CD4-positive, alpha-beta T cell treated with Interleukin-21 for 1 hour (primary cell): Measurements from ENCODE around the gene B4GALNT3.
"Not testable (repeated sequence)": the region's sequence is repeated elsewhere in the genome, so short reads cannot be mapped to it uniquely, and the experiment has no call there.

ENCODE experiments used
- DNase-seq: peaks from one replicate; pipeline ENCODE4 v3.0.0-alpha.2; 2020

The B4GALNT3 gene

DNA sequence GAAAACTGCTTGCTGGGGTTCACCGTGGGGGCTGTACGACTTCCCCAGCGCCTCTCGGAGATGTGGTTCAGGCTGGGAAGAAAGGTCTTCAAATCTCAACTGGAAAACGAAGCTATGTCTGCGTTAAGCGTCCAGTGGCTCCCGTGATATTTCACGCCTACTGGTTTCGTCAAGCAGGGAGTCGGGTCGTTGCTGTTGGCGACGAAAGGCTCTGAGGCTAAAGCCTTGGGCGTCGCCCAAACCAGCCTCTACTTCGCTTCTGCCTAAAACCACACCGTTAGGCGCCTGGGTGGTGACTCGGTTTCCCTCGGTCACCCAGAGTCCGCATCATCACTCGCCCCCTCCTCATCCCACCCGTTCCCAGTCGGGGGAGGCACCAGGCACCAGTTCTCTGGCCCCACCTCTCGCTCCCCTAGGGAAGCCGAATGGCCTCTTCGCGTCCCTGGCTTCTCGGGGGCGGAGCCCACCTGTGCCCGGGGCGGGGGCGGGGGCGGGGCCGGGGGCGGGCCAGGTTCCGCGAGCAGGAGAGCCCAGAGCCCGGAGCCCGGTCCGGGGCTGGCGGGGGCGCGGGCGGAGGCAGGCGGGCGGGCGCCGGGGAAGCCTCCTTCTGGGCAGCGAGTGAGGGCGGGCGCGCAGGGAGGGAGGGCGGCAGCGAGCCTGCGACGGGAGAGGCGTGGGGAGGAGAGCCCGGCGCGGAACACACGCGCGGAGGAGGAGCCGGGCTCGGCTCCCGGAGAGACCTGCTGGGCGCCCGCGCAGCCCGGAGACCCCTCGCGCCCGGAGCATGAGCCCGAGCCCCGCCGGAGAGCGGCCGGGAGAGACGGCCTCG lies at the start of gene B4GALNT3:
Gene B4GALNT3, plus strand, starts transcription at position 510 of the 829 bp plus-strand sequence. CDS start 438 bp downstream, outside the sequence.
- peak; percentile 65 for DNase-seq

DNA sequence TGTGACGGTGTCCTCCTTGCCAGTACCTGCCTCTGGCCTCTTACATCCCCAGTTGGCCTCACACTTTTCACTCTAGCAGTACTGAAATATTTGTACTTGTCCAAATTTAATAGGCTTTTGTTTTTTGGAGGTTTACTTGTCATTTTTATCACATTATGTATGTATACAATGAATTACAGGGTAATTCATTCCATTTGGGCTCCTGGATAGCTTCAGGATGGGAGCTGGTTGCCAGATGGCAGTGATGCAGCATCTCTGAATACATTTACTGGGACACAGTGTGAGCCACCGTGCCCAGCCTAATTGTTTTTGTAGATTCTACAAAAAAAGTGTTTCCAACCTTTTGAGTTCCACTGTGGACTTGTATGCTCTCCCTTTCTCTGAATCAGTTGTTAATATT lies 44.9 kb upstream of the B4GALNT3 start:
- no peak for DNase-seq

DNA sequence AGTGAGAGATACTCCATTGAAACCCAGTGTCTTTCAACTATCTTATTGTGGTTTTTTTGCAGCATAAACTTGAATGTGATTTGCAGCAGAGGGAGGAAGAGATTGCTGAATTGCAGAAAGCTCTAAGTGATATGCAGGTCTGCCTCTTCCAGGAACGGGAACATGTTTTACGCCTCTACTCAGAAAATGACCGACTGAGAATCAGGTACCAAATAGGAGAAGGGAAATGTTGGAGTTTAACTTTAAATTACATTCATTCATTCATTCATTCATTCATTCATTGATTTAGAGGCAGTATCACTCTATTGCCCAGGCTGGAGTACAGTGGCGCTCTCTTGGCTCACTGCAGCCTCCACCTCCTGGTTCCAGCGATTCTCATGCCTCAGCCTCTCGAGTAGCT lies 41.3 kb upstream of the B4GALNT3 start:
- DNase-seq: no peak

DNA sequence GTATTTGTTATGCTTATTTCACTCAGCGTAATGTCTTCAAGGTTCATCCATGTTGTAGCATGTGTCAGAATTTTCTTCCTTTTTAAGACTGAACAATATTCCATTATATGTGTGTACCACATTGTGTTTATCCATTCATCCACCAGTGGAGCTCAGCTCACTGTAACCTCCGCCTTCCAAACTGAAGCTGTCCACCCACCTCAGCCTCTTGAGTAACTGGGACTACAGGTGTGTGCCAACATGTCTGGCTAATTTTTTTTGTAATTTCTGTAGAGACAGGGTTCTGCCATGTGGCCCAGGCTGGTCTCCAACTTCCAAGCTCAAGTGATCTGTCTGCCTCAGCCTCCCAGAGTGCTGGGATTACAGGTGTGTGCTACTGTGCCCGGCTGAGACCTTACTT lies 37.2 kb upstream of the B4GALNT3 start:
- no peak for DNase-seq

DNA sequence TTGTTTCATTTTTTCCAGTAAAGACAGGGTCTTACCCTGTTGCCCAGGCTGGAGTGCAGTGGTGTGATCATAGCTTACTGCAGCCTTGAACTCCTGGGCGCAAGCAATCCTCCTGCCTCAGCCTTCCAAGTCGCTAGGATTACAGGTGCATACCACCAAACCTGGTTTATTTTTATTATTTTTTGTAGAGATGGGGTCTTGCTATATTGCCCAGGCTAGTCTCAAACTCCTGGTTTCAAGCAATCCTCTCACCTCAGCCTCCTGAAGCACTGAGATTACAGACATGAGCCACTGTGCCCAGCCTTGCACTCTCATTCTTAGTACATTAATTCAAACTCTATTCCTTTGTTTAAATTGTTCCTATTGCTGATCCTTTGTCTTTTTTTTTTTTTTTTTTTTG lies 24.0 kb upstream of the B4GALNT3 start:
- not testable (repeated sequence) for DNase-seq

DNA sequence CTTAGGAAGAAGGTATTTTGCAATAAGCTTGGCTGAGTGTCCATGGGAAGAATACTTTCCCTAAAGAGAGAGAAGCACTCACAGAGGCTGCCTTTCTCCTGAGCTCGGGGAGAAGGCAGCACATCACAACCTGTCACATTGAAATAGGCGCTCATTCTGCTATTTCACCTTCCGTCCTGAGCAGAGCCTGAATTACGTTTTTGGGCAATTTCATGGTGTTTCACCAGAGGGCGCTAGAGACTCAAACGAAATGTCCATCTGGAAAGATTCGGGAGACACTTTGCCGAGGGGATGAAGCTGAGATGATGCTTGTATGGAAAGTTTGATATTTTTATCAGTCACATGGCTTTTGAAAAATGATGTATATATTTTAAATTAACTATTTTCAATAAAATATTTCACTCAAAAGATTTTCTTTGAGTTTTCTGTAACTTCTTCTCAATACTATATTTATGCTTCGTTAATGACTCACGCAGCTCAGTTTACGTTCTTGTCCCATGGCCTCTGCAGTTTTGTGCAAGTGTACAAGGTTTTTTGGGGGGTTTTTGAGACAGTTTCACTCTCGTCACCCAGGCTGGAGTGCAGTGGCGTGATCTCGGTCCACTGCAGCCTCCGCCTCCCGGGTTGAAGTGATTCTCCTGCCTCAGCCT lies 17.4 kb upstream of the B4GALNT3 start:
- DNase-seq: peak; percentile 51

DNA sequence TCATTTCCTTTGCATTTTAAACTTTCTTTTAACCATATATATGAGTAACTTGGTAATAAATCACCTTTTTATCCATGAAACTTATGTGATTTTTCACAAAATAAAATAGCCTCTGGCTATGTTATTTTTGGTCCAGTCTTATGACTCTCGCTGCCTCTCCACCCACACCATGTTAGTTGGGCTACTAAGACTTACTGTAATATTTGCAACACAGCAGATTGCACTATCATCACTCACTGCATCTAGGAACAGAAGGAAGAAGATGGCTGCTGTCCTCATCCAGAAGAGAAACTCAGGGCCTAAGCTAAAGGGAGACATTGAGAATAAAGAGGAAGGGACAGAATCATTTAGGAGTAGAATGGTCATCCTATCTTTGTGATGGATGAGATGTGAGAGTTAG lies 12.6 kb upstream of the B4GALNT3 start:
- no peak for DNase-seq

DNA sequence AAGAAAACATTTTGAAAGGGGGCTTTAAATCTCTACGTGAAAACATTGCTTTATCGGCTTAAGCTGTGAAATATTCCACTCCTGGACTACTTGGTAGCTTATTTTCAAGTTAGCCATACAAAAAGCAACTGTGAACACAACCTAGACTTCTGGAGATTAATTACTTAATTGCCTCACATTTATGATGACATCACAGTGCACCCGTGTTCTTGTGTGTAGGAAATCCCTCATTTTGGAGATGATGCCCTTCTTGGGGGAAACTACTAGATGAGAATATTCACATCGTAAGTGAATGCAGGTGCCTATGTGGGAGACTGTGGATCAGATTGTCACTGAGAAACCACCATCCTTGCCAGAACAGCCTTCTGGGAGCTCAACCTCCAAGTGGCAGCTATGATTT lies 10.5 kb upstream of the B4GALNT3 start:
- DNase-seq: no peak

DNA sequence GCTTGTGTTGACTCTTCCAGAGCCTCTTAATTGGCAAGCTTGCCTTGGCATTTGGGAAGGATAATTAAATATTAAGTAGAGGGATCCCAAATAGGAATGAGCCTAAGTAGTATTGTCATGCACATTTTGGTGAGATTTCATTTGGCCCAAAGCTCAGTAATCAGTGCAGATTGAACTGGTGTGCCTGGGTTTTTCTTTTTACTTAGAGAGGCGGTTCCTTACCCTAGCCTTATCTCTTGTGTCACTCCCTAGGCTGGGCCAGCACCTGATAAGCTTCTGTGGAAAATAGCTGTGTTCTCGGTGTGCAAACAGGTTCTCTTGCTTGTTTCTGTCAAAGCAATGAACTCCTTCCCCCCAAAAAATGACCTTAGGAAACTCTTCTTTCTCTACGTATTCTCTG lies 9.3 kb upstream of the B4GALNT3 start:
- no peak for DNase-seq

DNA sequence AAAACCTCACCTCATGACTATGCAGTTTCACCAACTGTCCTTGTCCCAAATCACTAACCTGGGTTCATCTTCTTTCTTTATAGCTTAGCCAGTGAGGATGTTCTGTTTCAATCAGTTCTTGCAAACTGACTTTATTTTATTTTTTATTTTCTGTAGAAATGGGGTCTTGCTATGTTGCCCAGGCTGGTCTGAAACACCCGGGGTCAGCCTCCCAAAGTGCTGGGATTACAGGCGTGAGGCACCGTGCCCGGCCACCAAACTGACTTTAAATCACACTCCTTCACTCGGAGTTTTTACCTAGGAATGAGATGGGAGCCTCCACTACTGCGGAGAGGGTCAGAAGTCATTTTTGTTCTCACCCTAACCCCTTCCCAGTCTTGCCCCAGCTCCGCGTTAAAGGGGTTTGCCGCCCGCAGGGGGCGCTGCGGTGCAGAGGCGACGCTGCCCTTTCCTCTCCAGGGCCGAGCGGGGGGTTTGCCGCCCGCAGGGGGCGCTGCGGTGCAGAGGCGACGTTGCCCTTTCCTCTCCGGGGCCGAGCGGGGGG lies 7.0 kb upstream of the B4GALNT3 start:
- DNase-seq: peak; percentile 62

DNA sequence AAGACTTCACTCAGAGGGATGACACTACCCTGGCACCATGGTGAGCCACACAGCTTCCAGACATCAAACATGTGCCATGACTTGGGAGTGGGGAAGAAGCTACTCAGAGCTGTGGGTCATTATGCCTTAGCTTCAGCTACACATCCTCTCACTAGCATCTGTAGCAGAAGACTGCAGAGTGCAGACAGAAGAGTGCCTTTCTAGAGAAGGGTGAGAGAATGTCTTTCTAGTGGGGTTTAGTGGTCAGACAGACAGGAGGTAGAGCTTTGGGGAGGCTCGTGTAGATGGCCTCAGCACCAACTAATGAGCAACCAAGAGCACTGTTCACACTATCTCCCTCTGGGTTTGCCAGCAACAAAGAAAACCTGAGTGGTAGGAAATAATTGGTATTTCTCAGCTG lies 4.9 kb upstream of the B4GALNT3 start:
- DNase-seq: no peak

DNA sequence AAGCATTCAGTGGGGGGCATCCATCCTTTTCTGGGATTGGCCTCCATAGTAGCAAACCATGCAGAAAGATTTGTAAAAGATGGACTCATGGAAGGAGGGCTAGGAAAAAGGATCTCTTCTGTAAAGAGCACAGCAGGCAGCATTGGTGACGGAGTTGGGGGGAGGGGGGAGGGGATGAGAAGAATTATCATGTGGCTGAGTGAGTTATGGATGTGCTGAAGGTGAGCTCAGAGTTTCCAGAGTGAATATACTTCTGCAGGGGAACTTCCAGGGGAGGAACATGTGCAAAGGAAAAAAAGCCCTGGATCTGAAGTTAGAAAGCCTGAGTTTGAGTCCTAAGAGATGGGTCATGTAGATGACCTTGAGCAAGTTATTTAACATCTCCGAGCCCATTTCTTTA lies 3.9 kb upstream of the B4GALNT3 start:
- no peak for DNase-seq

DNA sequence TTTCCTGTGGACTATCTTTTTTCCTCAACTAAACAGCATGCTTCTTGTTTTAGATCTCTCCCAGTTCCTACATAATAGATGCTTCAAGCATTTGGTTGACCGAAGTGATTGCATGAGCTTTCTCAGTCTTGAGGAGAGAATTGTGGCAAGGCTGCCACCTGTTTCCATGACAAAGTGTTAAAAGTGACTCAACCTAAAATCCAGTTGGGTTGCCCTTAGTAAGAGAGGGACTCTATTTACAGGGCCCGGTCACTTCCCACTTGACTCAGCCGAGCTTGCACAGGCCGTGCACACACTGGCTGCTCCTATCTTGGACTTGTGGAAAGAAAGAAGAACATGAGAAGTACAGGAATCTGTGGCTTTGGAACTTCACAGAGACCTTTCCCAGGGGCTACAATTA lies 2.1 kb upstream of the B4GALNT3 start:
- no peak for DNase-seq

DNA sequence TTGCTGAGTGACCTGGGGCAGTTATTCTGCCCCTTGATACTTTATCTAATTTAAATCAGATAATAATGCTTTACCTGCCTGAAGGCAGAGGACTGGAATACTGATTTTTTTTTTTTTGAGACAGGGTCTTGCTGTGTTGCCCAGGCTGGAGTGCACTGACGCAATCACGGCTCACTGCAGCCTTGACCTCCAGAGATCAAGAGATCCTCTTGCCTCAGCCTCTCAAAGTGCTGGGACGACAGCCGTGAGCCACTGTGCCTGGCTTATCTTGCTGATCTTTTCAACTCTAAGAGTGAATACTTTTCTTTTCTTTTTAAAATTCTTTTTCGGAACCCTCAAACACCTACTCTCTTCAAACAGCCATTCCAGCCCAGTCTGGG lies 699 bp upstream of the B4GALNT3 start:
- DNase-seq: no peak

DNA sequence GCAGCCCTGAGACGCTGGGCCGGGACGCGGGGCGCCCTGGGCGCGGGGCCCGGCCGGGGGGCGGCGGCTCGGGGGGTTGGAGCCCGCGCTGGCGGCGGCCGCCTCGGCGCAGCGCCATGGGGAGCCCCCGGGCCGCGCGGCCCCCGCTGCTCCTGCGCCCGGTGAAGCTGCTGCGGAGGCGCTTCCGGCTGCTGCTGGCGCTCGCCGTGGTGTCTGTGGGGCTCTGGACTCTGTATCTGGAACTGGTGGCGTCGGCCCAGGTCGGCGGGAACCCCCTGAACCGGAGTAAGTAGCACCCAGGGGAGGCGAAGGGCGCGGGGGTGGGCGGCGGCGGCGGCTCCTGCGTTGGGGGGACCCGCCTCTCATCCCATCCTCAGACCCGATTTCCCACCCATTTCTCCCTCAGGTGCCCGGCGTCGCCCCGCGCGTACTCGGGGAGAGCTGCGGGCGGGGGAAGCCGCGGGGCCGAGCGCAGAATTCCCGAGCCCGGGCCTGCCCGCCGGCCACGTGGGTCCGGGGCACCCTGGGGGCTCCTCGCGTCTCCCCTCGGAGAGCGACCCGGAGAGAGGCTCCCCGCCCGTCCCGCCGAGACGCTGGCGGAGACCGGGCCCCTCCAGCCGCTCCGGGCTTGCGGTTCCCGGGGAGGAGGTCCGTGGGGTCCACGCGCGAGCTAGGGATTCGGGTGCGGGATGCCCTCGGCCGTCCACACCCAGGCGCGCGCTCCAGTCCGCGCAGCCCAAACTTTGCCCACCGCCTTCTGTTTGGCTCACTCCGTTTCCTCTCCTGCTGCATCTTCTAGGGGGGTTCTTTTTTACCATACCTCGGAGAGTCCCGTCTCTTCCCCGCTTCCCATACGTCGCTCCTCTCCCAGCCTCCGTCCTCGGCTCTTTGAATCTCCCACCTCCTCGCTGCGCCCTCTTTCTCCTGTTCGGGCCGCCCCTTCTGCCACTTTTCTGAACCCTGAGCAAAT lies 807 bp downstream of the B4GALNT3 start:
- DNase-seq: peak; percentile 44

DNA sequence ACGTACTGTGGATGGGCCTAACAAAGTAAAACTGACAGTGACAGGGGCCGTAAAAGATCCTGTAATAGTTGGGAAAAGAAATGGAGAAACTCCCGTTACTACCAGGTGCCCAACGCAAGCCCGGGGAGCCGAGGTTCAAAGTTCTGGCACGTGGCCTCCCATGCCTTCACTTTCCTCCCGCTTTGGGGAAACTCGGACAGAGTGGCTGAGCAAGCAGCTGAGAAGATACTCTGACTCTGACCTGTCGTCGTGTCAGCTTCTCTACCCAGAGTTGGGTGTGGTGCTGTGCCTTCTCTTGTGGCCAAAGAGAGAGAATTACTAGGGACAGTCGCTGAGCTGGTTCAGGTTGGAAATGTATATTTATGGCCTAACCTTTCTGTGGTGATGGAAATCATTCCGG lies 1.7 kb downstream of the B4GALNT3 start:
- no peak for DNase-seq

DNA sequence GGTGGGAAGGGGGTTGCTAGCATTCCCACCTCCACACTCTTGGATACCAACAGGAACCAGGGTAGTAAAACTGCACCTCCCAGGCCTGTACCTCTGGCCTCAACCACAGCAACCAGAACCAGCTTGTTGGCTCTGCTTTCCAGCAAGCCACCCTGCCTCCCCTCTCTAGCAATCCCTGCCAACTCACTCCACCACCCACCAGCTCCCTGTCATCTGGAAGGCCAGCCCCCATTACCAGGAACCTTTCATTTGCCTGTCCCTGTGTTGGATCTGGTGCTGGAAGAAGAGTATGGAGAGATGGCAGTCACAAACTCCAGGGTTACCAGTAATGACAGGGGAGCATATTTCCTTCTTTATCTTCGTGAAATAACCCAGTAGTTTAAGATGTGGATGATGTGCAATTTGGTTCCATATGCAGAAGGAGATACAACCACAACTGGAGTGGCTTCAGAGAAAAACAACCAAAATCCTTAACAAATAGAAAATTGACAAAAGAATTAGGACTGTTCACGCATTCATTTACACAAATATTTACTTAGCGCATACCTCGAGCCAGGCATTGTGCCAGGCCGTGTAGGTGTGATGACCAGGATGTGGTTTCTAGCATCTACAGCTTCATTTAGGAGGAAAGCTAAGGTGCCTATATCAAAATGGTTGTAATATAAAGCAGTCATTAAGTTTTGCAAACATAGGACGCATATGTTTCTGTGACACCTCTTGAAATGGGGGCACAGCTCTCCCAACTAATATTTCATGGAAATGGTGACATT lies 3.4 kb downstream of the B4GALNT3 start:
- DNase-seq: peak; percentile 10

DNA sequence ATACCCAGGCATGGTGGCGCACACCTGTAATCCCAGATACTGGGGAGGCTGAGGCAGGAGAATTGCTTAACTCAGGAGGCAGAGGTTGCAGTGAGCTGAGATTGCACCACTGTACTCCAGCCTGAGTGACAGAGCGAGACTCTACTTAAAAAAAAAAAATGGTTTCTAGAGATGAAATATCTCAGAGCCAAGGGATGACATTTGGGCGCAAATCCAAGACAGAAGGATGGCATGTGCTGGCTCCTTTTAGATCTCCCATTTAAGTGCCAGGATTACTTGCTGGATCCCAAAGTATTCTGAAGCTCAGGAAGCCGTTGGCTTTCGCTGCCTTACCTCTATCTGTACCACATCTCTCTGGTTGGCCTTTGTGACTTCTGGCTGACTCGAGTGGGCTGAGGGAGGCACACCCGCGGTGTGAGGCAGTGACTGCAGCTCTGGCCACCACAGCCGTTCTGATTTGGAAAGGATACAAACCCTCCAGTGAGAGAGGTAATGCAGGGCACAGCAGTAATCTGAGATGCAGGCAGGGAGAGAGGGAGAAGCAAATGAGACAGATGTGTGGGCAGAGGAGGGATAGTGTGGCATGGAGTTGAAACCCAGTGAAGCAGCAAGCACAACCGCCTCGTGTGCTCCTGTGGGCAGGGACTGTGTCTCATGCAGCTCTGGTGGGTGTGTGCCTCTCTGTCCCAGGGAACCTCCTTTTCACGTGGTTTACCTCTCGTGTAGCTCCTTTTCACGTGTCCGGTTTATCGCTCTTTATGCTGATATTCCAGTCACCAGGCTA lies 4.9 kb downstream of the B4GALNT3 start:
- DNase-seq: no peak

DNA sequence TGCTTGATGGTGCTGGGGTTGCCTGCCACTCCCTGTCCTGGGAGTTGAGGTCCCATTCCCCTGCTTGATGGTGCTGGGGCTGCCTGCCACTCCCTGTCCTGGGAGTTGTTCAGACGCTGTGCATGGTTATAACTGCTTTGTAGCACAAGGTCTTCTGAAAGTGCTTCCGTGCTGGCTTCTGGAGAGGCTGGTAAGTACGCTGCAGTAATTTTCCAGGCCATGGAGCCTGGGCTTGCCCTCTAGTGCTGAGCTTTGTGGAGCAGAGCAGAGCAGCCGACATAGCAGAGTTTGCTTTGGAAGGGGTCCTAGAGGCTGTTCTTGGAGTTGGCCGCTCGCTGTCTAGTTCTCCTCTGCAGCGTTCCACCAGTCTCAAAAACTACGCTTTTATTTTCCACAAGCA lies 6.3 kb downstream of the B4GALNT3 start:
- no peak for DNase-seq

DNA sequence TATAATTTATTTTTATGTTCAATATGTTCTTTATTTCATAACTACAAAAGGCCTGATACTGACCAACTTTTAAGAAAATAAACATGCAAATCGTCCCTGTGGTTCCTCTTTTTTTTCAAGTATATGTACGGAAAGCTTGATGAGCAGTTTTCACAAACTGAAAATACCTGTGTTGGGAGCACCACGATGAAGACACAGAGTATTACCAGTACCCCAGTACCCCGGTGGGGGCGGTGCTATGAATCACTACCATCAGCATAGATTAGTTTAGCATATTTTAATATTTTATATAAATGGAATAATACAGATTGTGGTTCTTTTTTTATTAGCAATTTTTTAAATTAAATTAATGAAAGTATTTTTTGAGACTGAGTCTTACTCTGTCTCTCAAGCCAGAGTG lies 7.0 kb downstream of the B4GALNT3 start:
- no peak for DNase-seq

DNA sequence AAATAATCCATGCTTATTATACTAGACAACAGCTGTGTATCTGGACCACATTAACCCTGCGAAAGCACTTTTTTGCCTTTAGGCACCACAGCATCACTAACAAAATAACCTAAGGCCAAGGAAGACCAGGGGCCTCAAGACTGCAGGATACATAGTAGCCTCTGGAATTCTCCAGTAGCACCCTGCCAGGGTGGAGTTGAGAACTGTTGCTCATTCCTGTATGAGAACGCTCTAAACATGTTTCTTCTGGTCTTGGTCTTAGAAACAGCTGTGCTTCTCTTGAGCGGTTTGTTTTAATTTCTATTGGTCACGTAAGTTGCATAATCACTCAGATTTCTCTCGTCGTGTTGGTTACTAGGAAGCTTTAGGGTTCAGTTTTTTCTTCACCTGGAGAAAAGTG lies 7.9 kb downstream of the B4GALNT3 start:
- DNase-seq: no peak
